GM12891 (cell line): ENCODE results near the gene IL1RAPL1.

Experiments
- DNase-seq: peaks from one replicate; pipeline ENCODE4 v3.0.0; 2011; ENCODE audit warnings: low spot score; ENCODE audit not compliant: insufficient read length
- FAIRE-seq: peaks from 2 replicates; lab custom pipeline; 2011; peaks lifted over from hg19 to GRCh38; lab: Jason Lieb, UNC
- PAX5 ChIP-seq: IDR thresholded peaks from 2 replicates; pipeline ENCODE4 v1.6.1; 2011; ENCODE audit warnings: low read length, moderate library complexity, mild to moderate bottlenecking; ENCODE audit not compliant: insufficient read depth, severe bottlenecking
- POLR2A ChIP-seq: IDR thresholded peaks from 2 replicates; pipeline ENCODE4 v1.6.1; 2011; ENCODE audit warnings: low read depth, low read length, control low read depth
- POLR2AphosphoS5 ChIP-seq: IDR thresholded peaks from 2 replicates; pipeline ENCODE4 v1.6.1; 2011; ENCODE audit warnings: low read depth, low read length, control low read depth
- POU2F2 ChIP-seq: IDR thresholded peaks from 2 replicates; pipeline ENCODE4 v1.6.1; 2011; ENCODE audit warnings: low read depth, mild to moderate bottlenecking, control low read depth, low read length, moderate library complexity
- SPI1 ChIP-seq: IDR thresholded peaks from 2 replicates; pipeline ENCODE4 v1.6.1; 2011; ENCODE audit warnings: low read depth, low read length, control low read depth
- TAF1 ChIP-seq: IDR thresholded peaks from 2 replicates; pipeline ENCODE4 v1.6.1; 2011; ENCODE audit warnings: low read depth, low read length, control low read depth

IL1RAPL1 gene

GRCh38 chrX:29869837-29870236 is 1282.6 kb downstream of the IL1RAPL1 start:
- no peak for DNase-seq
- no peak for TF ChIP-seq POU2F2
- no peak for TF ChIP-seq SPI1
- no peak for TF ChIP-seq POLR2AphosphoS5
- no peak for TF ChIP-seq PAX5
- no peak for TF ChIP-seq POLR2A
- TF ChIP-seq TAF1: no peak
- no peak for FAIRE-seq

- FAIRE-seq (peak; percentile 72), DNase-seq (no peak)
- TF ChIP-seq POLR2A (no peak), SPI1 (peak; percentile 56)
Measured at GRCh38 chrX:29870608-29871007, 1283.4 kb downstream of the IL1RAPL1 start.

GRCh38 chrX:29872831-29873230 is 1285.6 kb downstream of the IL1RAPL1 start:
- TF ChIP-seq POLR2A: no peak
- no peak for TF ChIP-seq POLR2AphosphoS5
- no peak for TF ChIP-seq POU2F2
- TF ChIP-seq PAX5: no peak
- TF ChIP-seq TAF1: no peak
- no peak for TF ChIP-seq SPI1
- no peak for FAIRE-seq

GRCh38 chrX:29876733-29877132 is 1289.5 kb downstream of the IL1RAPL1 start:
- FAIRE-seq: no peak
- TF ChIP-seq PAX5 (no peak), POLR2AphosphoS5 (no peak), POU2F2 (no peak), TAF1 (no peak), SPI1 (no peak), POLR2A (no peak)

More at GRCh38 chrX:29872831-29873230, 1285.6 kb downstream of the IL1RAPL1 start:
- no peak for DNase-seq

GRCh38 chrX:29880977-29881376 is 1293.7 kb downstream of the IL1RAPL1 start:
- FAIRE-seq (no peak), DNase-seq (no peak)
- TF ChIP-seq POLR2AphosphoS5: no peak
- no peak for TF ChIP-seq SPI1
- no peak for TF ChIP-seq TAF1

More at GRCh38 chrX:29876733-29877132, 1289.5 kb downstream of the IL1RAPL1 start:
- no peak for DNase-seq

GRCh38 chrX:29890004-29890403 is 1302.8 kb downstream of the IL1RAPL1 start:
- DNase-seq (no peak), FAIRE-seq (no peak)
- TF ChIP-seq PAX5 (no peak), POU2F2 (no peak), TAF1 (no peak), POLR2AphosphoS5 (no peak), POLR2A (no peak), SPI1 (no peak)

GRCh38 chrX:29890646-29891200 is 1303.5 kb downstream of the IL1RAPL1 start:
- no peak for DNase-seq
- TF ChIP-seq PAX5 (no peak), TAF1 (no peak), POU2F2 (no peak), POLR2AphosphoS5 (no peak), POLR2A (no peak), SPI1 (no peak)
- no peak for FAIRE-seq

- no peak for FAIRE-seq
- TF ChIP-seq TAF1 (no peak), POU2F2 (no peak), SPI1 (no peak), PAX5 (no peak), POLR2A (no peak), POLR2AphosphoS5 (no peak)
Measured at GRCh38 chrX:29902004-29902403, 1314.8 kb downstream of the IL1RAPL1 start.

GRCh38 chrX:29903360-29903759 is 1316.1 kb downstream of the IL1RAPL1 start:
- TF ChIP-seq SPI1: no peak
- TF ChIP-seq PAX5: no peak
- TF ChIP-seq TAF1: no peak
- no peak for TF ChIP-seq POLR2AphosphoS5
- TF ChIP-seq POLR2A: no peak
- TF ChIP-seq POU2F2: no peak
- FAIRE-seq (no peak), DNase-seq (no peak)

More at GRCh38 chrX:29902004-29902403, 1314.8 kb downstream of the IL1RAPL1 start:
- DNase-seq: no peak

- FAIRE-seq (no peak), DNase-seq (no peak)
- TF ChIP-seq POU2F2 (no peak), PAX5 (no peak), POLR2AphosphoS5 (no peak), POLR2A (no peak), SPI1 (no peak), TAF1 (no peak)
Measured at GRCh38 chrX:29911673-29912072, 1324.4 kb downstream of the IL1RAPL1 start.

- no peak for DNase-seq
- TF ChIP-seq PAX5 (no peak), POU2F2 (no peak), POLR2AphosphoS5 (no peak), SPI1 (no peak), TAF1 (no peak), POLR2A (no peak)
- FAIRE-seq: no peak
Measured at GRCh38 chrX:29913647-29914046, 1326.4 kb downstream of the IL1RAPL1 start.
